AG04450 (cell line): Measurements from ENCODE around the gene NTMT1. TPM values are rescaled to one million over a fixed set of nuclear protein-coding genes. Genes with fewer than 3 reads are reported as not detected.

Experiments
- CTCF ChIA-PET: fragments of 300-600, 350-600 bp; formaldehyde crosslinking; extraction: SDS; loops from one replicate; lab custom pipeline; 2022; ENCODE audit warnings: antibody characterized with exemption, inconsistent platforms; lab: Charles Lee
- POLR2A ChIA-PET: fragments of 350-600 bp; formaldehyde crosslinking; extraction: SDS; loops from one replicate; lab custom pipeline; 2021; ENCODE audit warnings: antibody characterized with exemption, inconsistent platforms; lab: Yijun Ruan, JAX
- DNase-seq: peaks from one replicate; pipeline ENCODE4 v3.0.0-alpha.2; 2011; ENCODE audit warnings: low read depth, low spot score
- H3K27ac ChIP-seq: one replicate; pipeline ENCODE4 v1.5.1; 2012; ENCODE audit warnings: low read depth, low read length, control low read depth
- H3K27me3 ChIP-seq: one replicate; pipeline ENCODE4 v1.6.0; 2012; ENCODE audit warnings: low read length; ENCODE audit not compliant: control insufficient read depth, insufficient read depth
- H3K4me3 ChIP-seq: 2 replicates; pipeline ENCODE4 v1.5.1; 2011; ENCODE audit warnings: mild to moderate bottlenecking, low read depth, low read length, control low read depth
- H3K9me3 ChIP-seq: 2 replicates; pipeline ENCODE4 v1.5.1; 2012; ENCODE audit warnings: low read length; ENCODE audit not compliant: control insufficient read depth, insufficient read depth
- polyA plus RNA-seq: library from polyadenylated mRNA; depleted of rRNA; stranded (reverse); fragments of >200 nt; gene quantifications from 2 replicates; pipeline ENCODE4 v1.2.3, GENCODE V29; 2011
- TF ChIP-seq, protein P1 (sequence below): IDR thresholded peaks from 2 replicates; pipeline ENCODE4 v1.5.1; 2011; ENCODE audit warnings: low read depth, low read length, control low read depth, inconsistent platforms

NTMT1 gene
- polyA plus RNA-seq, 1 experiment, result 49.3 TPM

DNA sequence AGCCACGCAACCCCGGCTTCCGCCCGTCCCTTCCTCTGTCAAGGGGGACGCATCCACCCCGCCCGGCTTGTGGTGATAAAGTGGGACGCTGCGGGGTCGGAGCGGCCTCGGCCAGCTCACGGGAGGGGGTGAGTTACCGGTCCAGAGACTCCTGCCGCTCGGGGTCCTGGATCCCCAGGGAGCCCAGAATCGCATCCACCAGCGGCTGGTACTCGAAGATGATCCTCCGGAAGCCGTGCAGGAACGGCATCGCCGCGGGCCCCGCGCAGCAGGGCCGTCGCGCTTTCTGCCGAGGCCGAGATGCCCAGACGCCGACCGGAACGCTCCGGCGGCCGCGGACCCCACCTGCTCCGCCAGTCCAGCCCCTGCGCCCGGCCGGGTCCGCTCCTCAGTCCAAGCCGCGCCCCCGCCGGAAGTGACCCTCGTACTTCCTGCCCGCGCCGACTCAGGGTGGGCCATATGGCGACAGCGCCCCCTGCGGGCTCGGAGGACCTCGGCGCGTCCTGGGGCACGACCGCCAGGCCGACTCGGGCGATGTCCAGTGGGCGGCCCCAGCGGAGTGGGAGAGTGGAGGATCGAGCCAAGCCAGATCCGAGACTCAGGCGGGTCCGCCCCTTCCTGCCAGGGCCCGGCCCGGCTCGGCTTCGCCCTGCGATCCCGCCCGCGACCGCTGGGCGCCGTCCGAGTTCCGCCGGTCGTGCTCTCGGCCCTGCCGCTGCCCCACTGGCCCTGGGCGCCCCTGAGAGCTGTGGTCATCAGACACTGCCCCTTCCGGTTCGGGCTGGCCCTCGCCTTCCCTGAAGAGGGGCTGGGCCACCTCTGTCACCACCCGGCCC is 16.0 kb downstream of the NTMT1 start, which contains the start of gene ASB6:
Gene ASB6 (minus strand): TSS at position 402 of the 836 bp plus-strand sequence. CDS start 152 bp downstream, at position 250.
- Histone ChIP-seq H3K27ac (peak within 1 kb of the TSS; percentile 92), H3K9me3 (no peaks in the 10 kb centered on the region; the same call in 1 of the 2 replicates), H3K27me3 (no peaks in the 10 kb centered on the region), H3K4me3 (peak within 1 kb of the TSS; percentile 92)
- TF ChIP-seq, protein P1, sequence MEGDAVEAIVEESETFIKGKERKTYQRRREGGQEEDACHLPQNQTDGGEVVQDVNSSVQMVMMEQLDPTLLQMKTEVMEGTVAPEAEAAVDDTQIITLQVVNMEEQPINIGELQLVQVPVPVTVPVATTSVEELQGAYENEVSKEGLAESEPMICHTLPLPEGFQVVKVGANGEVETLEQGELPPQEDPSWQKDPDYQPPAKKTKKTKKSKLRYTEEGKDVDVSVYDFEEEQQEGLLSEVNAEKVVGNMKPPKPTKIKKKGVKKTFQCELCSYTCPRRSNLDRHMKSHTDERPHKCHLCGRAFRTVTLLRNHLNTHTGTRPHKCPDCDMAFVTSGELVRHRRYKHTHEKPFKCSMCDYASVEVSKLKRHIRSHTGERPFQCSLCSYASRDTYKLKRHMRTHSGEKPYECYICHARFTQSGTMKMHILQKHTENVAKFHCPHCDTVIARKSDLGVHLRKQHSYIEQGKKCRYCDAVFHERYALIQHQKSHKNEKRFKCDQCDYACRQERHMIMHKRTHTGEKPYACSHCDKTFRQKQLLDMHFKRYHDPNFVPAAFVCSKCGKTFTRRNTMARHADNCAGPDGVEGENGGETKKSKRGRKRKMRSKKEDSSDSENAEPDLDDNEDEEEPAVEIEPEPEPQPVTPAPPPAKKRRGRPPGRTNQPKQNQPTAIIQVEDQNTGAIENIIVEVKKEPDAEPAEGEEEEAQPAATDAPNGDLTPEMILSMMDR, result peak; percentile 81
- peak; percentile 93 for DNase-seq
- POLR2A ChIA-PET, result interaction anchor here (0.5 to 1.3 kb wide), 3 partner anchors 55 to 135 kb away, joined by 3 to 6 read pairs (median 4); no protein-coding TSS in a partner anchor
- CTCF ChIA-PET, result interaction anchor here (0.5 to 2.2 kb wide), 18 partner anchors 11 to 503 kb away, joined by 3 to 26 read pairs (median 4); no protein-coding TSS in a partner anchor

DNA sequence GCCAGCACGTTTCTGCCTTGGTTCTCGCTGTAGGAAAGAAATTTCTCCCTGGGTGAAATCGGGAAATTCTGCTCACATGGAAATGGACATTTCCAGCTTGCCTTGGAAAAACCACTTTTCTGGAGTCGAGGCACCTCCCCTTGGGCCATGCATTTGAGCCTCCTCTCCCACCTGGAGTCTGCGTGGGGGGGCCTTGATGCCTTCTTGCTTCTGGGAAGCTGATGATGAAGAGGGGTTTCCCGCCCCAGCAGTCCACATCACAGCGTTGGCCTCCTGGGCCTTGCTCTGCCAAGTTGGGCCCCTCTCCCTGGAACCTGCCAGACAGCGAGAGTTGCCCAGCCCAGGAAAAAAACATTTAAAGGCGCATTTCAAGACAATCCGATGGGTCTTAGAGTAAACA is 17.7 kb downstream of the NTMT1 start:
- ChIA-PET POLR2A (no interaction called here), CTCF (interaction anchor here (1.3 to 2.2 kb wide), 3 partner anchors 95 to 143 kb away, joined by 4 to 26 read pairs (median 12); no protein-coding TSS in a partner anchor)
- DNase-seq, result no peak
- Histone ChIP-seq H3K4me3 (no peak overlapping the region), H3K27ac (no peak overlapping the region), H3K9me3 (no peaks in the 10 kb centered on the region; the same call in 1 of the 2 replicates), H3K27me3 (no peaks in the 10 kb centered on the region)
- TF ChIP-seq, protein P1, result no peak

DNA sequence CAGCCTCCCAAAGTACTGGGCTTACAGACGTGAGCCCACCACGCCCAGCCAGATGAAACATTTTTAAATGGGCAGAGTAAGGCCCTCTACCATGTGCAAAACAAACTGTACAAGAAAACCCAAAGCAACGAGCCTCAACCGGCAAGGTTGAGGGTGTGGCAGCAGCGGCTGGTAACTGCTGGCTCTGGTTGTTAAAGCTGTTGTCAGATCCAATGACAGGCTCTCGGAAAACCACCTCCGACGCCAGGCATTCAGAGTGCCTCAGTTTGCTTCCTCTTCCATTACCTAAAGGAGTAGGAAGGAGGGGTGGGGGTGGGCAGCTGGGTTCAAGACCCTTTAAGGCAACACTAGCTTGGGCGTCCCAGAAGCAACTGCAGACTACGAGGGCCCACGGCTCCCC is 18.4 kb downstream of the NTMT1 start:
- CTCF ChIA-PET, result interaction anchor here (2.2 kb wide), 1 partner anchor 138 kb away, joined by 26 read pairs; no protein-coding TSS in a partner anchor
- Histone ChIP-seq H3K4me3 (no peak overlapping the region), H3K27ac (no peak overlapping the region), H3K9me3 (no peaks in the 10 kb centered on the region; the same call in 1 of the 2 replicates), H3K27me3 (no peaks in the 10 kb centered on the region)
- TF ChIP-seq, protein P1, result no peak
- POLR2A ChIA-PET, result no interaction called here
- DNase-seq, result no peak

DNA sequence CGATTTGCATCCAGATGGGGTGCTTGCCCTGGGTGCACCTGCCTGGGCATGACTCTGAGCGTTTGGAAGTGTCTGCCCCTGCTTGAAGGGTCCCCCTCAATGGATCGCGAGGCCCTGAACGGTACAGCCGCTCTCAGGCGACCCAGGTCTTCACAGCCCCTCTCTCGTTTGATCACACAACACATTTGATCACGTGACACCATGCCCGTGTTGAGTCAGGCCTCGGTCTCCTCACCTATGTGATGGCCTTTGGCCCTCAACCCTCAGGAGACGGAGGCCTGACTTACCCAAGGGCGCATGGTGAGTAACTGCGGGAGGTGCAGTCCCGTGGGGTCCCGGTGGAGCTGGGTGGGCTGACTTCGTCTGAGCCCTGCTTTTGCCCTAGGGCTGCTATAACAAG is 18.9 kb downstream of the NTMT1 start:
- no peak for DNase-seq
- ChIA-PET CTCF (no interaction called here), POLR2A (no interaction called here)
- H3K27ac ChIP-seq, result no peak overlapping the region
- H3K27me3 ChIP-seq, result no peaks in the 10 kb centered on the region
- TF ChIP-seq, protein P1, result no peak
- no peaks in the 10 kb centered on the region; the same call in 1 of the 2 replicates for H3K9me3 ChIP-seq
- H3K4me3 ChIP-seq, result no peak overlapping the region
